Activated CD8-positive, alpha-beta memory T cell treated with anti-CD3 and anti-CD28 coated beads, Interleukin-2, amount 10 ng/mL, durations not matched to agents 7 days and 5 days (primary cell): ENCODE measurements around the gene HIVEP2. TPM values are rescaled to one million over a fixed set of nuclear protein-coding genes. Genes with fewer than 3 reads are reported as not detected.

Experiments used
- ATAC-seq: fragments of 150-1000 bp; cut with Tn5 transposase; one replicate; pipeline ENCODE4 v1.10.0; 2021; ENCODE audit warnings: moderate library complexity
- CTCF ChIA-PET: fragments of 350-600 bp; sonication (Branson Sonifier 250); formaldehyde crosslinking; loops from one replicate; lab custom pipeline; 2021; ENCODE audit warnings: antibody characterized with exemption; lab: Charles Lee
- DNase-seq: peaks from one replicate; pipeline ENCODE4 v3.0.0-alpha.2; 2020
- H3K27ac Mint-ChIP-seq: one replicate; pipeline ENCODE4 v1.8.0; 2021; ENCODE audit warnings: mild to moderate bottlenecking, mixed read lengths
- H3K27me3 Mint-ChIP-seq: one replicate; pipeline ENCODE4 v1.8.0; 2021; ENCODE audit warnings: mixed read lengths
- H3K36me3 Mint-ChIP-seq: one replicate; pipeline ENCODE4 v1.8.0; 2021; ENCODE audit warnings: mild to moderate bottlenecking, mixed read lengths
- H3K4me1 Mint-ChIP-seq: one replicate; pipeline ENCODE4 v1.8.0; 2021; ENCODE audit warnings: mixed read lengths
- H3K4me3 Mint-ChIP-seq: one replicate; pipeline ENCODE4 v1.8.0; 2021; ENCODE audit warnings: mild to moderate bottlenecking, moderate library complexity, mixed read lengths
- H3K9me3 Mint-ChIP-seq: one replicate; pipeline ENCODE4 v1.8.0; 2022; ENCODE audit warnings: low read depth, mixed read lengths
- total RNA-seq, 2 experiments: library from RNA; stranded (reverse); gene quantifications; one replicate each; pipeline ENCODE4 v1.2.3, GENCODE V29; 2021

The HIVEP2 gene
- total RNA-seq, 2 experiments from 2014 or later = 24.1 to 28.8 TPM

DNA sequence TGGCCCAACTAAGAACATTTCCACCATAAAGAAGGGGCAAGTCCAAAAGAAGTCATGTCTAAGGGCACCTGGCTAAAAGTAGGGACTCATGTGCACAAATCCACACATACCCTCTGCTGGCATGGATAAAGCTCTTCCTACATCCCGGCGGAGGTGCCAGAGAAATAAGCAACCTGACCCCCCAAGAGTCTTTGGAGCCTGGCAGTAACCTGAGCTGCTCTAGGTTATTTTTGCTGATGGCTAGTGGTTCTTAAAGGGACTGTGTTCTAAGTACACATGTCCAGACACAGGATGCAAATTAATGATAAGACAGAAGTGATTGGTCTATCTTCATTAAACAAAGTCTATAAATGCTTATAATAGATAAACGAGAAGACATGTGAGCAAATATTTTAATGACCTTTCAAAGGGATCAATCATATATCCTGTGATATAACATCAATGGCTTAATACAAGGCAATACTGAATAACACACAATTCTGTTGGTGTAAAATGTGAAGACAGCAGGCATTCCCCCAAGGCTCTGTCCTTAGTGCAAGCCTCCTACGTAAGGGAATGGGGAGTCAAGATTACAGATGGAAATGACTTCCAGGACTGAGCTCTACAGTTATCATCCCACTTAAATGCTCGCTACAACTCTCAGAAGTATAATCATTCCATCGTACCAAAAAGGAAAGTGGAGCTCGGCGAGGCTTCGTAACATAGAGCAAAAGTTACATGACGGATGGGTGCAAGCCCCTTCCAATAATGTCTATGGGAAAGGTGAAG lies 52.5 kb downstream of the HIVEP2 start:
- no peak overlapping the region for H3K4me3 Mint-ChIP-seq
- ATAC-seq = no peak
- H3K4me1 Mint-ChIP-seq = peaks cover 25% of the 10 kb centered on the region
- no peaks in the 10 kb centered on the region for H3K9me3 Mint-ChIP-seq
- H3K27me3 Mint-ChIP-seq = no peaks in the 10 kb centered on the region
- H3K36me3 Mint-ChIP-seq = peaks cover 10% of the 10 kb centered on the region
- CTCF ChIA-PET = no interaction called here
- no peak for DNase-seq
- no peak overlapping the region for H3K27ac Mint-ChIP-seq

DNA sequence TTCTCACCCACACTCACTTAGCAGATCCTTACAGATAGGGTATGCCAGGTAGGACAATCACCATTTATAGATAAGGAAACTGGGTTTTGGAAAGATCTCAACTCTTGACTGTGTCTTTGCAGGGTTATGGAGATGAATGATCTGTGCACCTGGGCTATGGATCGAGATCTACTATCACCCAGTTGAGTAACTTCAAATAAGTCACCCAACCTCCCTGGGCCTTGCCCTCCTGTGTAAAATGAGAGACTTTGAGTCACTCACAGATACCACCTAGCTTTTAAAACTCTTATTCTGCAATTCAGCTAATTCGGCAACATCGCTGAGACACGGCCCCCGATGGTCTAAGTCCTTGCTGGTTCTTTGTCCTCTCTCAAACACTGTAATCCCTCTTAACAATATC lies 53.5 kb downstream of the HIVEP2 start:
- H3K4me3 Mint-ChIP-seq = no peak overlapping the region
- H3K9me3 Mint-ChIP-seq = no peaks in the 10 kb centered on the region
- H3K36me3 Mint-ChIP-seq = peaks cover 11% of the 10 kb centered on the region
- no peak for DNase-seq
- H3K27ac Mint-ChIP-seq = no peak overlapping the region
- no peak for ATAC-seq
- H3K4me1 Mint-ChIP-seq = peaks cover 35% of the 10 kb centered on the region
- no peaks in the 10 kb centered on the region for H3K27me3 Mint-ChIP-seq
- CTCF ChIA-PET = interaction anchor here (0.9 kb wide), 1 partner anchor 10 kb away, joined by 3 read pairs; no protein-coding TSS in a partner anchor

DNA sequence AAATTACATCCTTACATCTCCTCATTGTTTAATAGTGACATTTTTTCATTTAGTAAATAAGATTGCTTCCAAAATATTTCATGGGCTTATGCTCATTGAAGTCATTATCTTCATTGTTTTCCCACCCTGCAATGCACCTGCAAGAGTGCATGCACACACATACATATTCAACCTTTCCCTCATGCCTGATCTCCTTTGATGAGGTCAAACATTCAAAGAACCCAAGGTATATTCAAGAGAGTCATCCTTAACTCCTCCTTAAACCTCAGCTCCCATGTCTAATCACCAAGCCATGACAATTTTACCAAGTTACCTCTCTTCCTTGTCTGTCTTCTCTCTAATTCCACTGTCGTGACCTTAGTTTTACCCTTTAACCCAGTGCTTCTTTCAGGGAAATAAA lies 56.5 kb downstream of the HIVEP2 start:
- H3K27ac Mint-ChIP-seq = no peak overlapping the region
- no peaks in the 10 kb centered on the region for H3K27me3 Mint-ChIP-seq
- no peaks in the 10 kb centered on the region for H3K9me3 Mint-ChIP-seq
- DNase-seq (no peak), ATAC-seq (no peak)
- CTCF ChIA-PET = interaction anchor here (0.9 to 1.1 kb wide), 2 partner anchors 9 to 16 kb away, joined by 3 read pairs; no protein-coding TSS in a partner anchor
- H3K4me3 Mint-ChIP-seq = no peak overlapping the region
- H3K4me1 Mint-ChIP-seq = peaks cover 56% of the 10 kb centered on the region
- H3K36me3 Mint-ChIP-seq = peaks cover 4% of the 10 kb centered on the region

DNA sequence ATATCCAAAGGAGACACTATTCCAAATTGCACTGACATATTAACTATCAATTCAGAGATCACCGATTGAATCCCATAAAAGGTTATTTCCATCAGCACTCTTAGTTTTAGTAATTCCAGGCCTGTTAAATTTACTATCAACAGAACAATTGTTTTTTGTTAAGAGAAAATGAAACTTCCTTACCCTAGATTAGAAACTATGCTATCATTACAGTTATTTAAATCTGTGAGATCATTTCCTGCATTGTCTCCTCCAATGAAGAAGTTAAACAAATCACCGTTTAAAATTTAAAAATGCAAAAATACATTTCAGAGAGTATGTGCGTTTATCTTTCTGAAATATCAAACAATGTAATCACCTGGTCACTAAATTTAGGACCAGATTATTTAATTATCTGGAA lies 57.5 kb downstream of the HIVEP2 start:
- H3K27ac Mint-ChIP-seq = peak overlapping the region; percentile 86
- ATAC-seq (no peak), DNase-seq (no peak)
- H3K4me1 Mint-ChIP-seq = peaks cover 65% of the 10 kb centered on the region
- peaks cover 8% of the 10 kb centered on the region for H3K36me3 Mint-ChIP-seq
- H3K9me3 Mint-ChIP-seq = no peaks in the 10 kb centered on the region
- H3K4me3 Mint-ChIP-seq = peak overlapping the region; percentile 37
- CTCF ChIA-PET = interaction anchor here (1.6 to 2.6 kb wide), 2 partner anchors 56 to 58 kb away, joined by 4 to 10 read pairs; partner anchors contain the start of gene HIVEP2
- H3K27me3 Mint-ChIP-seq = no peaks in the 10 kb centered on the region

- Mint-ChIP-seq H3K9me3 (no peaks in the 10 kb centered on the region), H3K4me3 (peak overlapping the region; percentile 40), H3K27ac (peak overlapping the region; percentile 86), H3K27me3 (no peaks in the 10 kb centered on the region), H3K4me1 (peaks cover 66% of the 10 kb centered on the region), H3K36me3 (peaks cover 8% of the 10 kb centered on the region)
- DNase-seq = no peak
- CTCF ChIA-PET = interaction anchor here (0.6 to 2.6 kb wide), 7 partner anchors 8 to 59 kb away, joined by 3 to 10 read pairs (median 4); partner anchors contain the start of gene HIVEP2
- ATAC-seq = peak; percentile 50
These were observed 58.4 kb downstream of the HIVEP2 start for GRCh38 chr6:142886431-142887170.

DNA sequence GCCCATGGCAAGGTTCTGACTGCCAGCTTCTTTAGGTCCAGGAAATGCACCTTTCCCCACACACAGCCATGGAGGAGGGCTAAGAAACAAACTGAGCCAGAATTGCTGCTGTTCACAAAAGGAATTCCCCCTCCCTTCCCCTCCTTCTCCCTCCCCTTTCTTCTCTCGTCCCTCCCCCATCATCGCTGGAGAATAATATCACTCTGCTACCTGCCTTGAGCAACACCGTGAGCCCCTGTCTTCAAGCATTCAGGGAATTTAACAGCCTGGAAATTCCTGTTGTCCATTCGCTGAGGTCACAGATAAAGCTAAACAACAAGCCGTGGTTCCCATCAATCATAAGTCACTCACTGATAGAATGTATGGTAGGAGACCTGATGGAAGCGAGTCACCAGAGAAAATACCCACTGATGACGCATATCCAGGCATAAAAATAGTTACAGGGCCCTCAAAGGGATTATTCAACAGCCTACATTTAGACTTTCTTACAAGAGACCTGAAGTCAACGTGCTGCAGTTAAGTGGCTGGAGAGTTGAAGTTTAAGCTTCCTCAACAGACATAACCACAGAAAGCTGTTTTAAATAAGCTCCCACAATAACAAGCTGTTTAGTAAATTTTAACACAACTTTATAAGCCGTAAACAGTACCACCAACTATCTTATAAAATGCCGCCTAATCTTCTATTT lies 59.7 kb downstream of the HIVEP2 start:
- Mint-ChIP-seq H3K4me3 (peak overlapping the region; percentile 73), H3K27ac (peak overlapping the region; percentile 96), H3K4me1 (peaks cover 65% of the 10 kb centered on the region), H3K27me3 (no peaks in the 10 kb centered on the region), H3K9me3 (no peaks in the 10 kb centered on the region), H3K36me3 (peaks cover 12% of the 10 kb centered on the region)
- CTCF ChIA-PET = interaction anchor here (0.9 to 2.6 kb wide), 9 partner anchors 9 to 61 kb away, joined by 3 to 10 read pairs (median 5); partner anchors contain the start of gene HIVEP2
- ATAC-seq (peak; percentile 84), DNase-seq (peak; percentile 62)

GRCh38 chr6:142884214-142885035 lies 60.6 kb downstream of the HIVEP2 start:
- H3K4me1 Mint-ChIP-seq = peaks cover 71% of the 10 kb centered on the region
- peaks cover 15% of the 10 kb centered on the region for H3K36me3 Mint-ChIP-seq
- DNase-seq = no peak
- H3K27ac Mint-ChIP-seq = peak overlapping the region; percentile 96
- no peaks in the 10 kb centered on the region for H3K27me3 Mint-ChIP-seq
- peak overlapping the region; percentile 73 for H3K4me3 Mint-ChIP-seq
- CTCF ChIA-PET = interaction anchor here (1.0 to 3.8 kb wide), 6 partner anchors 10 to 60 kb away, joined by 3 to 25 read pairs (median 6); no protein-coding TSS in a partner anchor
- H3K9me3 Mint-ChIP-seq = no peaks in the 10 kb centered on the region
- ATAC-seq = no peak

DNA sequence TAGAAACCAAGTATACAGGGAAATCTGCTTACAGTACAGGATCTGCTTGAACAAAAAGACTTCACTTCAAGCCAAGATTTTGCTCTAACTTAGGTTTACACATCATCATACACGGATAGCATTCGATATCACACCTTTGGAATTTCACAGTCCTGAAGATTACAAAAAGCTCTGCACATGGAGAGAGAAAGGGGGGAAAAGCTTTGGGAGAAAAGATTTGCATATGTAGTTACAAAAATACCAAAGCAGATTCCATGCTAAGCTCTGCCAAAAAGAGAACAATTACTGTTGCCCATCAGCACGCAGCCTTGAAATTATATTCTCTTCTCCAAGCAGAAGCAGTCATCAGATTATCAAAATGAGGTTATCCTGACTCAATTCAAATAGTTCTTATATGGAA lies 62.0 kb downstream of the HIVEP2 start:
- Mint-ChIP-seq H3K27me3 (no peaks in the 10 kb centered on the region), H3K4me1 (peaks cover 74% of the 10 kb centered on the region), H3K36me3 (peaks cover 21% of the 10 kb centered on the region), H3K4me3 (no peak overlapping the region), H3K9me3 (no peaks in the 10 kb centered on the region), H3K27ac (no peak overlapping the region)
- DNase-seq (no peak), ATAC-seq (no peak)
- CTCF ChIA-PET = interaction anchor here (0.7 to 3.8 kb wide), 9 partner anchors 9 to 190 kb away, joined by 3 to 25 read pairs (median 4); no protein-coding TSS in a partner anchor

DNA sequence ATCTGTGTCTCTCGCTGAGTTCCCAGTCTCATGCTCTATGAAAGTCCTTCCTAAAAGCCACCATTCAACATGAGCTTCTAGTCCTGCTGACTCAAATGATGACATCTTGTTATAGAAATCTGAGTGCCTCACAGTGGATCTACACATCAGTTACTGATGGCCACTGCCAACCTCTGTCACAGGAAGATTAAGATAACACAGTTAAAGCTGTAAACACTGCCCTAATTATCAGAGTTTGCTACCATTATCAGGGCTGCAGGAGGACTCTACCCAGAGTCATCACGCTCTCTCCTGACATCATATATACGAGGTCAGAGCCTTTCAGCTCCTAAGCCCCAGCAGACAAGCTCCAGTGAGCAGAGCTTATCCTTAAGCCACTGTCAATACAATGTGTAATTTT lies 63.2 kb downstream of the HIVEP2 start:
- Mint-ChIP-seq H3K9me3 (no peaks in the 10 kb centered on the region), H3K27ac (no peak overlapping the region), H3K36me3 (peaks cover 27% of the 10 kb centered on the region), H3K27me3 (no peaks in the 10 kb centered on the region), H3K4me1 (peaks cover 68% of the 10 kb centered on the region), H3K4me3 (no peak overlapping the region)
- DNase-seq (no peak), ATAC-seq (no peak)
- CTCF ChIA-PET = interaction anchor here (1.9 to 3.8 kb wide), 3 partner anchors 8 to 27 kb away, joined by 5 to 25 read pairs (median 6); no protein-coding TSS in a partner anchor

DNA sequence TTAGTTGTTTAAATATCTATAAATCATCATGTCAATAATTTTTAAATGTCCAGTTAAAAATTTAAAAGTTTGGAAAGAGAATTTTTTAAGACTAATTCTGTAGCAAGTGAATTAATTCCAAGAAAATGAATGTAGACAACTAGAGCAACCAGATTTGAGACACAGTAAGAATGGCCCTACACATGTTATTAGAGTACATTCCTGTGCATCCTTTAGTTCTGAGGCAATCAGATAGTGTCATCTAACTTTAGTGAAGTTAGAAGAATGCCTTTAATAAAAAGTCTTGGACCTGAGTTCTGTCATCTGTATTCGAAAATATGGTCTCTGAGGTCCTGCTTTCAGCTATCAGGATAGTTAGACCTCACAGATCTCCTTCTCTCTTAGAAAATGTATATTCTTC lies 63.7 kb downstream of the HIVEP2 start:
- CTCF ChIA-PET = interaction anchor here (3.8 kb wide), 1 partner anchor 7 kb away, joined by 25 read pairs; no protein-coding TSS in a partner anchor
- DNase-seq (no peak), ATAC-seq (no peak)
- Mint-ChIP-seq H3K27ac (no peak overlapping the region), H3K27me3 (no peaks in the 10 kb centered on the region), H3K36me3 (peaks cover 28% of the 10 kb centered on the region), H3K9me3 (no peaks in the 10 kb centered on the region), H3K4me3 (no peak overlapping the region), H3K4me1 (peaks cover 66% of the 10 kb centered on the region)

DNA sequence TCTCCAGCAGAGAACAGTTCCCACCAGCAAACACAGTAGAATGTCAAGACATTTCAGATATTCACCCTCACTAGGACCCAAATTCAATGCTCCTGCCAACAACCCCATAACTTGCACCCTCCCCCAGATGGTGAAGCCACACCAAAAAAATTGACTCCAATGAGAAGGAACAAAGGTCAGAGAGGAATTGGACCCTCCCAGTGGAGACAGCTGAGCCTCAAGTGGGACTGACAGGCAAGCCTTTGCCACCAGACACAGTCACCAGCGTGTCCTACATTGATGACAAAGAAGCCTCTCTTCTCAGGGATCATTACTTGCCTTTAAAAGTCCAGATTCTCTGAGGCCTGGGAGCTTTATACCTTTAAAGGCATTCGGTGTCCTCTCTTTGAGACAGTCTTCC lies 64.8 kb downstream of the HIVEP2 start:
- Mint-ChIP-seq H3K9me3 (no peaks in the 10 kb centered on the region), H3K27me3 (no peaks in the 10 kb centered on the region), H3K4me1 (peaks cover 64% of the 10 kb centered on the region), H3K4me3 (no peak overlapping the region), H3K27ac (no peak overlapping the region), H3K36me3 (peaks cover 35% of the 10 kb centered on the region)
- CTCF ChIA-PET = no interaction called here
- ATAC-seq = no peak
- no peak for DNase-seq

GRCh38 chr6:142879527-142879926 lies 65.4 kb downstream of the HIVEP2 start:
- Mint-ChIP-seq H3K4me1 (peaks cover 64% of the 10 kb centered on the region), H3K27ac (no peak overlapping the region), H3K9me3 (no peaks in the 10 kb centered on the region), H3K4me3 (no peak overlapping the region), H3K27me3 (no peaks in the 10 kb centered on the region), H3K36me3 (peaks cover 37% of the 10 kb centered on the region)
- CTCF ChIA-PET = interaction anchor here (0.8 kb wide), 1 partner anchor 9 kb away, joined by 3 read pairs; no protein-coding TSS in a partner anchor
- ATAC-seq (no peak), DNase-seq (no peak)
